ENCODE results near the gene LXN.
A peak's percentile ranks its signal among the peaks of the same experiment; 100 is the strongest.
"Not testable (repeated sequence)": the region's sequence is repeated elsewhere in the genome, so short reads cannot be mapped to it uniquely, and the experiment has no call there.

Gene LXN

DNA sequence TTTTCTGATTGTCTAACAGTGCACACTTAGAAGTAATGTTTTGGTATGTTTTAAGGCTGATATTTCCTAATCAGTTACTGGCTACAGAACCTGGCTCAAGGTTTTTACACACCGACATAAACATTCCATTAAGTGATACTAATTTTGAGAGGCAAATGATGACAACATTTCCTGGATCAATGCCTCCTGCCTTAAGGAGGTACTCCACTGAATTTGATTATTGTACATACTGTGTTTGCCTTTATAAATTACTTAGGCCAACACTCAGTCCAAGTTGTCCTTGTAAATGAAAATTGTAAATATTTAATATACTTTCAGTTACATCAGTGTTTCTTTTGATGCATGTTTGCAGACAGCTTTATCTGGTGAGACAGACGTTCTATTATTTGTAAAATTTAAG is 24.2 kb upstream of the LXN start:
- Mint-ChIP-seq H3K27ac (no peak overlapping the region), H3K4me1 (ENCODE audit: low read depth in 2 of 2) (no peaks in the 10 kb centered on the region), H3K9me3 (no peaks in the 10 kb centered on the region), H3K4me3 (no peak overlapping the region), H3K27me3 (no peaks in the 10 kb centered on the region), H3K36me3 (ENCODE audit: insufficient read depth) (peaks cover 26% of the 10 kb centered on the region)
- ATAC-seq (replicated peaks), result no peak
- DNase-seq, result no peak

DNA sequence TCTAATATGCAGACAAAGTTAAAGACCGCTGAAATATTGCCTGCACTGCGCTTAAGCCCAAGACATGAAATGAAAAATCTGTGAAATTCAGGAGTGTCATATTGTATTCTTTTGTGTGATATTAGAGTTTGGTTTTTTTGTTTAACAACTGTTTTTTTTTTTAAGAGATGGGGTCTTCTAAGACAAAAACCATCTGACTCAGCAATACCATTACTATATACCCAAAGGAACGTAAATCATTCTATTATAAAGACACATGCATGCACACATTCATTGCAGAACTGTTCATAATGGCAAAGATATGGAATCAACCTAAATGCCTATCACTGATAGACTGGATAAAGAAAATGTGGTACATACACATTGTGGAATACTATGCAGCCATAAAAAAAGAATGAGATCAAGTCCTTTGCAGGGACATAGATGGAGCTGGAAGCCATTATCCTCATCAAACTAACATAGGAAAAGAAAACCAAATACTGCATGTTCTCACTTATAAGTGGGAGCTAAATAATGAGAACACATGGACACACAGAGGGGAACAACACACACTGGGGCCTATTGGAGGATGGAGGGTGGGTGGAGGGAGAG is 21.5 kb upstream of the LXN start:
- DNase-seq; ATAC-seq (replicated peaks); H3K27ac Mint-ChIP-seq; H3K4me1 Mint-ChIP-seq (ENCODE audit: low read depth in 2 of 2); H3K27me3 Mint-ChIP-seq; H3K9me3 Mint-ChIP-seq; H3K4me3 Mint-ChIP-seq: not testable (repeated sequence)
- peaks cover 49% of the 10 kb centered on the region for H3K36me3 Mint-ChIP-seq (ENCODE audit: insufficient read depth)

GRCh38 chr3:158685159-158685558 is 12.7 kb upstream of the LXN start:
- ATAC-seq (replicated peaks) (no peak), DNase-seq (no peak)
- no peak overlapping the region for H3K4me3 Mint-ChIP-seq
- no peaks in the 10 kb centered on the region for H3K27me3 Mint-ChIP-seq
- peaks cover 27% of the 10 kb centered on the region for H3K36me3 Mint-ChIP-seq (ENCODE audit: insufficient read depth)
- no peak overlapping the region for H3K27ac Mint-ChIP-seq
- no peaks in the 10 kb centered on the region for H3K4me1 Mint-ChIP-seq (ENCODE audit: low read depth in 2 of 2)
- no peaks in the 10 kb centered on the region for H3K9me3 Mint-ChIP-seq

DNA sequence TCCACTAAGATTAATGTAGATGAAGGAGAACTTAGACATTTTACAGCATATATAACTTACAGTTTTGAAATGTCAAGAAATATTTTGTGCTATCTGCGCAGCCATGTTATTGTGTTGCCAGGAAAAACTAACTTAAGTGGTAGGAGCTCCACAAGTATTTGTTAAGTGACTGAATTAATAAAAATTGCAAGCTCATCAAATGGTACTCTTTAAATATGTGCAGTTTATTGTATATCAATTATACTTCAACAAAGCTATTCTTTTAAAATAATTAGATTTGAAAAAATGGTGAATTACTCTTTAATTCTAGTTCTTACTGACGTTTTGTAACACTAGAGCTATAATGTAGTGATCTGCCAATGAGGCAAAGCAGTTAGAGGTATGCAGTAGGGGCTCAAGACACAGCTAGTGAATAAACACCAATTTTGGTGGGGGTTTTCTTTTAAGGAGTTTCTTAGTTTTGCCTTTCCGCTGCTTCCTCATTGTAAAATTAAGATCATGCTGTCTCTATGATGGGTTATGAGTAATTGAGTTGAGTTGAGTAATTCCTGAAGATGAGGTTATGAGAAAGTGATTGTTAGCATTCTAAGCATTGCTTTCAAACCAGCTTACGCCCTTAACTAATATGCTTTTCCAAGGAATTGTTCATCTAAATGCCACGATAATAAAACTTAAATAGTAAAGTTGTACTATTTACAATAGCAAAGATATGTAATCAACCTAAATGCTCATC is 10.9 kb upstream of the LXN start:
- DNase-seq (no peak), ATAC-seq (replicated peaks) (no peak)
- Mint-ChIP-seq H3K27ac (no peak overlapping the region), H3K36me3 (ENCODE audit: insufficient read depth) (peaks cover 19% of the 10 kb centered on the region), H3K4me1 (ENCODE audit: low read depth in 2 of 2) (no peaks in the 10 kb centered on the region), H3K9me3 (no peaks in the 10 kb centered on the region), H3K27me3 (no peaks in the 10 kb centered on the region), H3K4me3 (no peak overlapping the region)

- peaks cover 19% of the 10 kb centered on the region for H3K36me3 Mint-ChIP-seq (ENCODE audit: insufficient read depth)
- no peaks in the 10 kb centered on the region for H3K27me3 Mint-ChIP-seq
- ATAC-seq (replicated peaks) (no peak), DNase-seq (no peak)
- no peaks in the 10 kb centered on the region for H3K4me1 Mint-ChIP-seq (ENCODE audit: low read depth in 2 of 2)
- no peak overlapping the region for H3K4me3 Mint-ChIP-seq
- H3K9me3 Mint-ChIP-seq, result no peaks in the 10 kb centered on the region
- H3K27ac Mint-ChIP-seq, result no peak overlapping the region
Measured at GRCh38 chr3:158680861-158681260, 8.4 kb upstream of the LXN start.

DNA sequence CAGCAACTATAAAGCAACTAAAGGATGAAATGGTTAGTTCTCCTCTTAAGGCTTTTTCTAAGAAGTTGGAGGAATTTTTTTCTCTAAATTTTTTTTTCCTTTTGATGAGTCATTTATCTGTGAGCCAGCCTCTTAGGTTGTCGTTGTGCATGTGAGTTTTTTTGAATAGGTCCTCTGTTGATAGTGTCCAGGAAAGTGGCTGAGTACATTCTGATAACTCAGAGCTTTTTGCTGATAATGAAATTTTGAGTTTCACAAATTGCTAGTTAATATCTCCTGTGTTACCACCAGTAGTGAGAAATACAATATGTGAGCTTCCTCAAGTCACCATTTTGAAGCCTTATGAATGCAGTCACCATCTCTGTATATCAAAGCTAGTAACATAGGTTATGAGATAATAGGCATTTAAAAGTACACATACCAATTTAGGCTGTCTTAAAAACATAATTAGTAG is 7.1 kb upstream of the LXN start:
- H3K9me3 Mint-ChIP-seq, result no peaks in the 10 kb centered on the region
- DNase-seq, result no peak
- peaks cover 16% of the 10 kb centered on the region for H3K36me3 Mint-ChIP-seq (ENCODE audit: insufficient read depth)
- no peak for ATAC-seq (replicated peaks)
- H3K27me3 Mint-ChIP-seq, result no peaks in the 10 kb centered on the region
- H3K27ac Mint-ChIP-seq, result no peak overlapping the region
- H3K4me1 Mint-ChIP-seq (ENCODE audit: low read depth in 2 of 2), result no peaks in the 10 kb centered on the region
- H3K4me3 Mint-ChIP-seq, result no peak overlapping the region

GRCh38 chr3:158678687-158679086 is 6.2 kb upstream of the LXN start:
- DNase-seq (no peak), ATAC-seq (replicated peaks) (no peak)
- Mint-ChIP-seq H3K4me1 (ENCODE audit: low read depth in 2 of 2) (no peaks in the 10 kb centered on the region), H3K27ac (no peak overlapping the region), H3K9me3 (no peaks in the 10 kb centered on the region), H3K4me3 (no peak overlapping the region), H3K36me3 (ENCODE audit: insufficient read depth) (peaks cover 17% of the 10 kb centered on the region), H3K27me3 (no peaks in the 10 kb centered on the region)

DNA sequence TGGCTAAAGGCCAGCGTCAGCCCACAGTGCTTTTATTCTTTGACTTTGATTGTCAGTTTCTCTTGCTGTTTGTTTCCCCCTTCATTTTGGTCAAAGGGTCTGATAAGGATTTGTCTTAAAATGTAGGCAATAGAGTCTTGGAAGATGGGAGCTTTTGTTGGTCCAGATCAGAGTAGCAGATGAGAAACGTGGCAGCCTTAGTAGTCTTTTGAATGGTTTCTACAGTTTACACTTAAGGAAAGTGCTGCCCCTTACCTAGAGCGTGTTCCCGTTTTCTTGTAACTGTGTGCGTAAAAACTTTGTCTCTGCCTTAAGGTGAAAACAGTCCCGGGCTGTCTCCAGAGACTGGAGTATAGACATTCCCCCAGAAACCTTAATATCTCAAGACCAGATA is 630 bp downstream of the LXN start:
- DNase-seq, result no peak
- H3K4me1 Mint-ChIP-seq (ENCODE audit: low read depth in 2 of 2), result peaks cover 10 to 28% of the 10 kb centered on the region in 2 donors
- no peaks in the 10 kb centered on the region for H3K27me3 Mint-ChIP-seq
- no peaks in the 10 kb centered on the region for H3K9me3 Mint-ChIP-seq
- H3K4me3 Mint-ChIP-seq, result peak overlapping the region; percentile 86 to 90
- H3K36me3 Mint-ChIP-seq (ENCODE audit: insufficient read depth), result peaks cover 30% of the 10 kb centered on the region
- no peak for ATAC-seq (replicated peaks)
- peak overlapping the region; percentile 80 to 89 for H3K27ac Mint-ChIP-seq

DNA sequence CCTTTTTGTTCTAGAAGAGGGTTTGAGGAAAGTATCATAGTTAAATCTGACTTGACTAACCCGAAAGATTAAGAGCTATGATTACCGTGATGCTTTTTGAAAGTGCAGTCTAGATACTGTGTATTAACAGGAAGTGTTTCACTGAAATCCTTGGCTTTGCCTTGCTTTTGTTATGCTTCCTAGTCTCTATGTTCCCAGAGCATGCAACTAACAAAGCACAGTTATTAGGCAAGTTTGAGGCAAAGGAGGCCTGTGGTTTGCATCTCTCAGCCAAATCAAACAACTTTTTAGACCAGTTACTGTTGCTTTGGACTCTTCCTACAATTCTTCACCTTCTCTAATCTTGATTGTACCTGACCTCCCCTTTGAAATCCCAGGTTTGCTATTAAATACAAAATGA is 3.9 kb downstream of the LXN start:
- Mint-ChIP-seq H3K27ac (peak overlapping the region in 1 of 2 donors; percentile 41), H3K4me1 (ENCODE audit: low read depth in 2 of 2) (peaks cover 10 to 31% of the 10 kb centered on the region in 2 donors), H3K27me3 (no peaks in the 10 kb centered on the region), H3K36me3 (ENCODE audit: insufficient read depth) (peaks cover 48% of the 10 kb centered on the region), H3K4me3 (no peak overlapping the region), H3K9me3 (no peaks in the 10 kb centered on the region)
- no peak for DNase-seq
- ATAC-seq (replicated peaks), result no peak

DNA sequence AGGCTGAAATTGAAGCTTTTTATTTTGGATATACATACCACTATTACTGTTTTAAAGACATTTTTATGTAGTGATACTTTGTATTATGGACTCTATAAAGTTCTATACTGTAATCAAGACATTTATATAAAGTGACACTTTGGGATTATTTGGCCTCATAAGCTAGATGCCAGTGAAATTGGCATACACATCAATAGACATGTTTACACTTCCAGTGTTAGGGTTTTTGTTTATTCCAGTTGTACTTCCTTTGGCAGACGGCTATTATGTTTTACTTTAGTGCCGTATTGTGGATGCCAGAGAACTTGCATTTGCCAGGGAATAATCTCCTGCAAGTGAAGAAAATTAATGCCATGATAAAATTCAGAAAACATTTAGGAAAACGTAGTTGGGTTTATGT is 6.0 kb downstream of the LXN start:
- H3K4me3 Mint-ChIP-seq, result no peak overlapping the region
- no peak overlapping the region for H3K27ac Mint-ChIP-seq
- DNase-seq (no peak), ATAC-seq (replicated peaks) (no peak)
- H3K36me3 Mint-ChIP-seq (ENCODE audit: insufficient read depth), result peaks cover 45% of the 10 kb centered on the region
- H3K27me3 Mint-ChIP-seq, result no peaks in the 10 kb centered on the region
- H3K9me3 Mint-ChIP-seq, result no peaks in the 10 kb centered on the region
- H3K4me1 Mint-ChIP-seq (ENCODE audit: low read depth in 2 of 2), result peaks cover 0 to 17% of the 10 kb centered on the region in 2 donors

DNA sequence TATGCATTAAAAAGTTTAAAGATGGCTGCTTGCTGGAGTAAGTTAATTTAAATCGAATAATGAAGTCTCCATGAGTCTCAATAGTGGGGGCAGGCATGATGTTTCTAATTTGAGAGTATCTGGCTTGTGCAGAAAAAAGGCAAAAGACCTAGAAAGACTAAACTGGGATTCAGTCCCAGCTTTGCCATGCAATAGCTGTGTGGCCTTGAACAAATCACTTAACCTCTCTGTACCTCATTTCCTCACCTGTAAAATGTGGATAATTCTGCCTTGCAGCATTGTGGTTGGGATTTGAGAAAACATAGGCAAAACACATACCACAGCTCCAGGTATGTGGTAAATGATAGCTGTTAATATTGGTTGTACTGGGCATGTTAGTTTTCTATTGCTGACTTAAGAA is 8.6 kb downstream of the LXN start:
- peaks cover 62% of the 10 kb centered on the region for H3K36me3 Mint-ChIP-seq (ENCODE audit: insufficient read depth)
- no peak for DNase-seq
- peaks cover 0 to 5% of the 10 kb centered on the region in 2 donors for H3K4me1 Mint-ChIP-seq (ENCODE audit: low read depth in 2 of 2)
- H3K27ac Mint-ChIP-seq, result peak overlapping the region in 1 of 2 donors; percentile 64
- no peaks in the 10 kb centered on the region for H3K9me3 Mint-ChIP-seq
- H3K4me3 Mint-ChIP-seq, result no peak overlapping the region
- no peaks in the 10 kb centered on the region for H3K27me3 Mint-ChIP-seq
- no peak for ATAC-seq (replicated peaks)

DNA sequence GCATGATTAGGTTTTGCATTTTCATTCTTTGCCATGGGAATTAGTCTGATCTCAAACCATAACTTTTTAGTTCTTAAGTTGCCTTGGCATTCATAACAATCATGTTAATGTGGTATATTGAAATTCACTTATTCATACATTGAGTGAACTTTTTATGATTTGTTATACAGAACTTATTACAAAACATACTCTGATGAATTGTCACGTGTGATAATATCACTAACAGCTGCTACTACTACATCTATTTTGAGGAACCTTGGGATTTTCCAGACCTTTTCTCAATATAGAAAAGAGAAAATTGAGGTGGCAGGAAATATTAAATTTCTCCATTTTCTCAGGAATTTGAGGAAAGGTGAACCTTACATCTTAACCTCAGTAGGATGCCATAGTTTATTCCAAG is 9.2 kb downstream of the LXN start:
- DNase-seq (no peak), ATAC-seq (replicated peaks) (no peak)
- peaks cover 0 to 3% of the 10 kb centered on the region in 2 donors for H3K4me1 Mint-ChIP-seq (ENCODE audit: low read depth in 2 of 2)
- H3K9me3 Mint-ChIP-seq, result no peaks in the 10 kb centered on the region
- H3K27me3 Mint-ChIP-seq, result no peaks in the 10 kb centered on the region
- H3K27ac Mint-ChIP-seq, result no peak overlapping the region
- H3K36me3 Mint-ChIP-seq (ENCODE audit: insufficient read depth), result peaks cover 63% of the 10 kb centered on the region
- no peak overlapping the region for H3K4me3 Mint-ChIP-seq

- peaks cover 0 to 3% of the 10 kb centered on the region in 2 donors for H3K4me1 Mint-ChIP-seq (ENCODE audit: low read depth in 2 of 2)
- no peak for DNase-seq
- no peak for ATAC-seq (replicated peaks)
- no peaks in the 10 kb centered on the region for H3K9me3 Mint-ChIP-seq
- H3K4me3 Mint-ChIP-seq, result no peak overlapping the region
- H3K36me3 Mint-ChIP-seq (ENCODE audit: insufficient read depth), result peaks cover 57% of the 10 kb centered on the region
- H3K27me3 Mint-ChIP-seq, result no peaks in the 10 kb centered on the region
- no peak overlapping the region for H3K27ac Mint-ChIP-seq
Measured at GRCh38 chr3:158660711-158661110, 11.7 kb downstream of the LXN start.

- Mint-ChIP-seq H3K4me1 (ENCODE audit: low read depth in 2 of 2) (peaks cover 0 to 3% of the 10 kb centered on the region in 2 donors), H3K9me3 (no peaks in the 10 kb centered on the region), H3K27me3 (no peaks in the 10 kb centered on the region), H3K27ac (no peak overlapping the region), H3K36me3 (ENCODE audit: insufficient read depth) (peaks cover 56% of the 10 kb centered on the region), H3K4me3 (no peak overlapping the region)
- ATAC-seq (replicated peaks), result peak; percentile 78
- peak; percentile 27 to 46 (median 38) for DNase-seq
Measured at GRCh38 chr3:158659454-158660237, 12.8 kb downstream of the LXN start.

Data from effector memory CD8-positive, alpha-beta T cell (primary cell).